Mucosa of gallbladder (tissue), 1 donor: Measurements from ENCODE around the gene PARP1. TPM values are rescaled to one million over a fixed set of nuclear protein-coding genes. Genes with fewer than 3 reads are reported as not detected.
"Not testable (repeated sequence)": the region's sequence is repeated elsewhere in the genome, so short reads cannot be mapped to it uniquely, and the experiment has no call there.

Source experiments
- DNase-seq: peaks from one replicate; pipeline ENCODE4 v3.0.0-alpha.2; 2020; ENCODE audit warnings: low spot score
- total RNA-seq: library from RNA; stranded (reverse); gene quantifications from one replicate; pipeline ENCODE4 v1.2.1, GENCODE V29; 2021
- donor health status: DM: no; HTN: no; CAD: no.

PARP1 gene
- total RNA-seq = 68.0 TPM

- DNase-seq = peak; percentile 84
These were observed at the start of gene PARP1 for GRCh38 chr1:226407497-226408284. Gene PARP1, minus strand, starts transcription at chr1:226408093. Its CDS starts 164 bp downstream, at chr1:226407929.

- no peak for DNase-seq
These were observed 49.4 kb upstream of the PARP1 start for GRCh38 chr1:226457307-226457712.

DNA sequence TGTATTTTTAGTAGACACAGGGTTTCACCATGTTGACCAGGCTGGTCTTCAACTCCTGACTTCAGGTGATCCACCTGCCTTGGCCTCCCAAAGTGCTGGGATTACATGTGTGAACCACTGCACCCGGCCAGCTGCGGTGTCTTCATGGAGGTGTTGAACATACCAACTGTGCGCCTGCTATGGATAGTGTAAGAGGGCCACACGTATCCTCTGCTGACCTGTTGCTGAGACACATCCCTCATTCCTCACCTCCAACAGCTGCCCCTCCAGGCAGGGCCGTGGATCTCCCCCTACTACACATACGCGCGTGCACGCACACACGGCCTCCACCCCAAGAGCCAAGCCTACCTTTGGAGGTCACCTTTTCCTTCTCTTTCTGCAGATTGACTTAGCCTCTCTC lies 48.0 kb upstream of the PARP1 start:
- no peak for DNase-seq

GRCh38 chr1:226454349-226454748 lies 46.5 kb upstream of the PARP1 start:
- DNase-seq = no peak

- DNase-seq = no peak
These were observed 45.3 kb upstream of the PARP1 start for GRCh38 chr1:226453015-226453704.

GRCh38 chr1:226450688-226451087 lies 42.8 kb upstream of the PARP1 start:
- DNase-seq = no peak

- no peak for DNase-seq
These were observed 41.9 kb upstream of the PARP1 start for GRCh38 chr1:226449823-226450222.

- no peak for DNase-seq
These were observed 40.2 kb upstream of the PARP1 start for GRCh38 chr1:226447932-226448665.

GRCh38 chr1:226446094-226446493 lies 38.2 kb upstream of the PARP1 start:
- DNase-seq = no peak

DNA sequence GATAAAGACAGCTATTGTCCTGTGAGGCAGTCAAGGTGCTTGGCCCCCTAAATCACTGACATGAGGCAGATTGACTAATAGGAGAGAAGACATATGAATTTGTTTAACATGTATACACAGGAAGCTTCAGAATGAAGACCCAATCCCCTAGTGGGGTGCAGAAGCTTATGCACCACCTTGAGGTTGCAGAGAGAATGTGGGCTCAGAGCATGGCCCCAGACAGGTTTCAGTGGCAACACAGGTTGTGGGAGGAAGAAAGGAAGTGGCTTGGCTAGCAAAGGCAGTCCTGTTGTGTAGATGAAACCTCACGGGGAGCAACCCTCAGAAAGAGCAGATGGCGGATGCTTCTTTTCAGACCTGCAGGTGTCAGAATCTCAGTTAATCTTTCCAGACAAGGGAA lies 37.0 kb upstream of the PARP1 start:
- peak; percentile 27 for DNase-seq

GRCh38 chr1:226443439-226443838 lies 35.5 kb upstream of the PARP1 start:
- DNase-seq = no peak

DNA sequence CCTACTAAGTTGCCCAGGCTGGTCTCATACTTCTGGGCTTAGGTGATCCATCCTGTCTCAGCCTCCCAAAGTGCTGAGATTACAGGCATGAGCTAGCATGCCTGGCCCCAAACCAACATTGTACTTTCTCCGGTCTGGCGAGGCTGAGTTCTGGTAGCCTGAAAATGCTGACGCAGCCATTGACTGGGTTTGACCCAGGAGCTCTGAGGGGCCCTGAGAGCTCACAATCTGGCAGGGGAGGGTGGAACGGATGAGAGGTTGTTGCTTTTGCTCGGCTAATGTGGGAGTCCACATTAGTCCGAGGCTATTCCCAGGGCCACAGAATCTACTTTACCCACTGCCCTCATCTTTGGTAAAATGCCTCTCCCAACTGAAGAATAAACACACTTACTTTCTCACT lies 35.1 kb upstream of the PARP1 start:
- DNase-seq = no peak

DNA sequence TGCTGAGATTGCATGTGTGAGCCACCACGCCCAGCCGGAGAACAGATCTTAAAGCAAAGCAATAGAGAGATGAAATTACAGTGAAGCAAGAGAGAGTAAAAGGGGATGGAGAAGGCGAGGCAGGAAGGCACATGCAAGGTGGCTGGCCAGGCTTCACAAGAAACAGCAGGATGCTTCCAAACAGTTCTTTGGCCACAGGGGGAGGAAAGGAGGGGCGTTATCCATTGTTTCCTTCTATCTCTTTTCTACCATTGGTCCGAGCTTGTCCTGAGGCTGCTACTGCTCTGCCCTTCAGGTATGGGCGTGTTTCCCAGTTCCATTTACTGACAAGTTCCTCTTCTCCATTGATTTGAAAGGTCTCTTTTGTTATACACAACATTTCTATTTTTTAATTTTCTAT lies 33.7 kb upstream of the PARP1 start:
- no peak for DNase-seq

GRCh38 chr1:226440512-226440911 lies 32.6 kb upstream of the PARP1 start:
- DNase-seq = no peak

GRCh38 chr1:226438007-226438406 lies 30.1 kb upstream of the PARP1 start:
- DNase-seq = no peak

DNA sequence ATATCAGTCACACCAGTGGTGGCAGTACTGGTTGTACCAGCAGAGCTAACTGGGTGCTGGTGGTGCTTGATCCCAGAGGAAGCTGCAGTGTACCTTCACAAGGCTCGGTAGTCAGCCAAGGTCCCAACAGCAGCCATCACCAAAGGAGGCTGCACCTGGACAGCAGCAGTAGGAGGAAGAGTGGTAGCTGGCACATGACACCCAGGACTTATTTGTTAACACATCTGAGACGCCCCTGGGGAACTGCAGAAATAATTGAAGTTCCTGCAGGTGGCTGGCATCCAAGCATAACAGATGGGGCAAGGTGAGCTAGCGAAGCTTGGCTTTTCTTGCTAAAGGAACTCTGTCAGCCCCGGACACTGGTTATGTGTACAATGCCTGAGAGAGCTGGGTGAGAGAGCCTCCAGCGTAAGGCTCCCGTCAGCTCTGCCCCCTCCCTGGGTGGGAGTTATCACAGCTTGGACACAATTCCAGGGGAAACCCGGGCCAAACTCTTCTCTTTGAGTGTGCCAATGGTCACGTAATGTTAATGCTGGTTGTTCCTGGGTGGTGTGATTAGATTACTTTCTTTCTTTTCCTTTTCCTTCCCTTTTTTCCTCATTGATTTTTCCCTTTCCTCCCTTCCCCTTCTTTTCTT lies 29.1 kb upstream of the PARP1 start:
- DNase-seq = no peak

DNA sequence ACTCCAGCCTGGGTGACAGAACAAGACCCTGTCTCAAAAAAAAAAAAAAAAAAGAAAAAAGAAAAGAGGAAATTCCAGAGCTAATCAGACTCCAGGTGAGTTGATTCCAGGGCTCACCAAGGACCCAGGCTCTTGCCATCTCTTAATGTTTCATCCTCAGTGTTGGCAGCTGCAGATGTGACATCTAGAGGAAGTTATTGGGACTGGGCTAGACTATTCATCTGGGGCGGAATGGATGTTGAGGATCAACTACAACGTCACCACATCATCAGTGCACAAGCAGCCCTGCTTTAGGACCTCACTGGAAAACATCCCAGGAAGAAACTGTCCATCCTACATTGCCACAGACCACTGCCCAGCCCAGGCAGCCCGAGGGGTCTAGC lies 28.6 kb upstream of the PARP1 start:
- DNase-seq = no peak

DNA sequence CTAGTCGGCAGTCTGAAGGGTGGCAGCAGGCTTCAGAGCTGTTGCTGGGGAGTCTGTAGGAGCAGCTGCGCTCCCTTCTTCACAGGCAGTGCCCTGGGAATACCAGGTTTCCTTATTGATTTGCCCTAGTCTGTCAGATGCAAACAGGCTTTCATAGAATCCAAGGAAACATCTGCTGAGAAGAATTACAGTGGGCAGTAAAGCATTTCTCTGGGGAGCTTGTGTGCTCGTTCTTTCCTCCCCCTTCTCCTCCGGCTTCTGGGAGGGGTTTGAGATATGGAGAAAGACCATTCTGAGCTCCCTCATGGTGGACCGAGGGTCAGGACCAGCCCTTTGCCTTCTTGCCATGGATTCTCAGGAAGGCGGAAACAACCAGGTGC lies 25.4 kb upstream of the PARP1 start:
- DNase-seq = no peak

DNA sequence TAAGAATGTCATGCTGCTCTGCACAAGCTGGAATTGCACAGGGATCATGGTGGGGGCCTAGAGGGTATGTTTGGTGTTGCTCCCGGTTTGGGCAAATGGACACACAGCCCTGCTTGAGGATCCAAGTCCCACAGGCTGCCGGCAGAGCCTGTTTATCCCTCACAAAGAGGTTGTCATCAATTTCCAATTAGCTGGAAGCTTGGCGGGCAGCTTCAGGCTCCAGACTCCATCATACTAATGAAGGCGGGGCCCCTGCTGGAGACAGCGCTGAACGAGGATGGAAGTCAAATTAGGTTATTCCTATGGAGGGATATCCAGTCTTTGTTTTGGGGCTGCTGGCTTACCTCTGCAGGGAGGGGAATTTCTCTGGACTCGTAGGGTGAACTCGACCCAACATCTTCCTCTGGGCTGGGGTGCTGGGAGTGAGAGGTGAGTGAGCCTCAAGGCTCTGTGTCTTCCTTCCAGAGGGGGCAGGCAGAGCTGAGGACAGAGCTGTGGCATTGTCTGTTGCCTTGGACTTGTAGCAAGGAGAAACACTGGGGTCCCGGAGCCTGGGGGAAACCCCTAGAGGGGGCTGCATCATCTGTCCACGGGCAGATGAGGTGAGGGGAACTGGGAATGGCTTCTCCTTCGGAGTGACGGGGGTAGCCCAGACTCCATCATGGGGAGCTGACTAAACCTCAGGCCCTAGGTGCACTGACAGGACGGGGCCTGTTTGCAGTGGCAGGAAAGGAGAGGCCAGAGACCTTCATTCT lies 24.9 kb upstream of the PARP1 start:
- no peak for DNase-seq

- not testable (repeated sequence) for DNase-seq
These were observed 24.0 kb upstream of the PARP1 start for GRCh38 chr1:226431898-226432297.
